RPMI8226 (cell line): ENCODE measurements around the gene RDH12.
"Not testable (repeated sequence)": the region's sequence is repeated elsewhere in the genome, so short reads cannot be mapped to it uniquely, and the experiment has no call there.

Source experiments
- DNase-seq: peaks from one replicate; pipeline ENCODE4 v3.0.0-alpha.2; 2015

The RDH12 gene

GRCh38 chr14:67701492-67701891 is at the start of gene RDH12:
Gene RDH12, plus strand, starts transcription at chr14:67701886. Its CDS starts 20,757 bp downstream, at chr14:67722643.
- not testable (repeated sequence) for DNase-seq

- no peak for DNase-seq
Measured at GRCh38 chr14:67652189-67652588, 49.5 kb upstream of the RDH12 start.

- no peak for DNase-seq
Measured at GRCh38 chr14:67653651-67654280, 47.9 kb upstream of the RDH12 start.

GRCh38 chr14:67663633-67664032 is 38.1 kb upstream of the RDH12 start:
- no peak for DNase-seq

GRCh38 chr14:67665868-67666267 is 35.8 kb upstream of the RDH12 start:
- no peak for DNase-seq

GRCh38 chr14:67666750-67667449 is 34.8 kb upstream of the RDH12 start:
- peak; percentile 51 for DNase-seq

GRCh38 chr14:67668559-67668958 is 33.1 kb upstream of the RDH12 start:
- DNase-seq, result peak; percentile 23

- DNase-seq, result no peak
Measured at GRCh38 chr14:67673451-67673850, 28.2 kb upstream of the RDH12 start.

GRCh38 chr14:67674139-67674479 is 27.6 kb upstream of the RDH12 start:
- DNase-seq, result peak; percentile 41

- peak; percentile 71 for DNase-seq
Measured at GRCh38 chr14:67674480-67675218, 27.0 kb upstream of the RDH12 start, which contains the start of gene VTI1B. Gene VTI1B, minus strand, starts transcription at chr14:67674632. Its CDS starts 143 bp downstream, at chr14:67674489.

- no peak for DNase-seq
Measured at GRCh38 chr14:67675219-67675582, 26.5 kb upstream of the RDH12 start.

GRCh38 chr14:67679006-67679405 is 22.7 kb upstream of the RDH12 start:
- no peak for DNase-seq

GRCh38 chr14:67680121-67680602 is 21.5 kb upstream of the RDH12 start:
- DNase-seq, result no peak

GRCh38 chr14:67680941-67681340 is 20.7 kb upstream of the RDH12 start:
- DNase-seq, result no peak

- no peak for DNase-seq
Measured at GRCh38 chr14:67683842-67684241, 17.8 kb upstream of the RDH12 start.

GRCh38 chr14:67690011-67690410 is 11.7 kb upstream of the RDH12 start:
- no peak for DNase-seq

GRCh38 chr14:67694791-67695393 is 6.8 kb upstream of the RDH12 start:
- DNase-seq, result peak; percentile 77

- DNase-seq, result peak; percentile 84
Measured at GRCh38 chr14:67695394-67695949, 6.2 kb upstream of the RDH12 start, which contains the start of gene RDH11. Gene RDH11, minus strand, starts transcription at chr14:67695764. Its CDS starts 61 bp downstream, at chr14:67695703.

- DNase-seq, result no peak
Measured at GRCh38 chr14:67697006-67697405, 4.7 kb upstream of the RDH12 start.

- DNase-seq, result no peak
Measured at GRCh38 chr14:67698179-67698578, 3.5 kb upstream of the RDH12 start.

- no peak for DNase-seq
Measured at GRCh38 chr14:67703997-67704396, 2.3 kb downstream of the RDH12 start.

GRCh38 chr14:67704484-67705089 is 2.9 kb downstream of the RDH12 start:
- peak; percentile 60 for DNase-seq
